HepG2 (cell line): ENCODE results near the gene MPZ. TPM values are rescaled to one million over a fixed set of nuclear protein-coding genes. Genes with fewer than 3 reads are reported as not detected.

Source experiments
- ARID3A ChIP-seq: IDR thresholded peaks from 2 replicates; pipeline ENCODE4 v1.6.1; 2012; ENCODE audit warnings: low read depth, low read length, improper control_type of control experiment
- EHMT2 ChIP-seq: fragments of 200-600 bp; sonication (generic); IDR thresholded peaks from 2 replicates; pipeline ENCODE4 v1.7.0; 2017; ENCODE audit warnings: antibody characterized with exemption, low read depth, low read length, borderline replicate concordance
- GABPB1 ChIP-seq: IDR thresholded peaks from 2 replicates; pipeline ENCODE4 v1.6.1; 2016; ENCODE audit warnings: mild to moderate bottlenecking, missing genetic modification reagents, moderate library complexity, missing compliant biosample characterization
- HOXA3 ChIP-seq: sonication (generic); formaldehyde crosslinking; IDR thresholded peaks from 2 replicates; pipeline ENCODE4 v1.5.0; 2020; ENCODE audit warnings: missing genetic modification reagents
- KAT2B ChIP-seq: fragments of 150-350 bp; IDR thresholded peaks from 2 replicates; pipeline ENCODE4 v1.6.1; 2014; ENCODE audit warnings: low read depth, low read length, borderline replicate concordance
- KLF13 ChIP-seq: sonication (generic); formaldehyde crosslinking; IDR thresholded peaks from 2 replicates; pipeline ENCODE4 v1.4.0; 2020; ENCODE audit warnings: mild to moderate bottlenecking, missing genetic modification reagents
- MAX ChIP-seq: IDR thresholded peaks from 2 replicates; pipeline ENCODE4 v1.6.1; 2012; ENCODE audit warnings: inconsistent platforms
- PHB2 ChIP-seq: fragments of 450-650 bp; IDR thresholded peaks from 2 replicates; pipeline ENCODE4 v1.6.1; 2018; ENCODE audit not compliant: partially characterized antibody
- RBAK ChIP-seq: sonication (generic); formaldehyde crosslinking; IDR thresholded peaks from 2 replicates; pipeline ENCODE4 v1.5.1; 2020; ENCODE audit warnings: mild to moderate bottlenecking, missing genetic modification reagents
- SAFB2 ChIP-seq: sonication (generic); formaldehyde crosslinking; IDR thresholded peaks from 2 replicates; pipeline ENCODE4 v1.5.1; 2020; ENCODE audit warnings: missing genetic modification reagents, low read depth, mild to moderate bottlenecking, borderline replicate concordance
- SMAD3 ChIP-seq: sonication (generic); formaldehyde crosslinking; IDR thresholded peaks from 2 replicates; pipeline ENCODE4 v1.4.0; 2020; ENCODE audit warnings: missing genetic modification reagents
- STAG1 ChIP-seq: sonication (generic); formaldehyde crosslinking; IDR thresholded peaks from 2 replicates; pipeline ENCODE4 v1.4.0; 2020; ENCODE audit warnings: missing genetic modification reagents
- ZBTB10 ChIP-seq: sonication (generic); formaldehyde crosslinking; IDR thresholded peaks from 2 replicates; pipeline ENCODE4 v1.4.0; 2020; ENCODE audit warnings: missing genetic modification reagents, borderline replicate concordance
- ZFP41 ChIP-seq: sonication (generic); formaldehyde crosslinking; IDR thresholded peaks from 2 replicates; pipeline ENCODE4 v1.4.0; 2020; ENCODE audit warnings: mild to moderate bottlenecking, missing genetic modification reagents, borderline replicate concordance
- ZNF17 ChIP-seq: sonication (generic); formaldehyde crosslinking; IDR thresholded peaks from 2 replicates; pipeline ENCODE4 v1.5.0; 2020; ENCODE audit warnings: mild to moderate bottlenecking, missing genetic modification reagents
- ZNF350 ChIP-seq: sonication (generic); formaldehyde crosslinking; IDR thresholded peaks from 2 replicates; pipeline ENCODE4 v1.4.0; 2020; ENCODE audit warnings: mild to moderate bottlenecking, low read depth, missing genetic modification reagents, borderline replicate concordance
- ZNF530 ChIP-seq: sonication (generic); formaldehyde crosslinking; IDR thresholded peaks from 2 replicates; pipeline ENCODE4 v1.5.0; 2020; ENCODE audit warnings: low read depth, mild to moderate bottlenecking, missing genetic modification reagents
- ZNF550 ChIP-seq: sonication (generic); formaldehyde crosslinking; IDR thresholded peaks from 2 replicates; pipeline ENCODE4 v1.4.0; 2020; ENCODE audit warnings: mild to moderate bottlenecking, missing genetic modification reagents, borderline replicate concordance
- ZNF577 ChIP-seq: sonication (generic); formaldehyde crosslinking; IDR thresholded peaks from 2 replicates; pipeline ENCODE4 v1.4.0; 2020; ENCODE audit warnings: mild to moderate bottlenecking, low read depth, missing genetic modification reagents, borderline replicate concordance
- ZNF747 ChIP-seq: sonication (generic); formaldehyde crosslinking; IDR thresholded peaks from 2 replicates; pipeline ENCODE4 v1.8.1; 2023; ENCODE audit warnings: missing genetic modification reagents, mild to moderate bottlenecking, borderline replicate concordance
- ZNF772 ChIP-seq: sonication (generic); formaldehyde crosslinking; IDR thresholded peaks from 2 replicates; pipeline ENCODE4 v1.5.0; 2020; ENCODE audit warnings: mild to moderate bottlenecking, missing genetic modification reagents
- ZSCAN25 ChIP-seq: sonication (generic); formaldehyde crosslinking; IDR thresholded peaks from 2 replicates; pipeline ENCODE4 v1.8.0; 2022; ENCODE audit warnings: mild to moderate bottlenecking, missing genetic modification reagents
- polyA plus RNA-seq, 8 experiments: library from polyadenylated mRNA; depleted of rRNA in 3 of 8; stranded (reverse) in 7 of 8; unstranded in 1 of 8; fragments of >200 nt; fragmentation: Illumina TruSeq in 4 of 8; extraction: Trizol in 4 of 8; gene quantifications; 2 replicates each; pipeline versions ENCODE4 v1.2.1 to v1.2.3, GENCODE V29; 2011 to 2016; ENCODE audit warnings: low read depth in 4 of 8, missing spikeins in 1 of 8, mixed read lengths in 1 of 8; ENCODE audit not compliant: insufficient read depth in 1 of 8
- total RNA-seq, 5 experiments: library from RNA; depleted of rRNA; stranded (reverse); fragments of >200 nt; fragmentation: Illumina TruSeq; extraction: Trizol; gene quantifications; 2 replicates each; pipeline ENCODE4 v1.2.3, GENCODE V29; 2016; ENCODE audit warnings: low read depth in 1 of 5
- TF ChIP-seq, protein P1 (sequence below): sonication (generic); formaldehyde crosslinking; IDR thresholded peaks from 2 replicates; pipeline ENCODE4 v1.4.0; 2020; ENCODE audit warnings: missing genetic modification reagents

MPZ gene
- total and polyA plus RNA-seq, 2 of the 13 experiments (the other 11 are each of a cell fraction or from before 2014, with no cell fraction given): 18.3 to 24.6 TPM

DNA sequence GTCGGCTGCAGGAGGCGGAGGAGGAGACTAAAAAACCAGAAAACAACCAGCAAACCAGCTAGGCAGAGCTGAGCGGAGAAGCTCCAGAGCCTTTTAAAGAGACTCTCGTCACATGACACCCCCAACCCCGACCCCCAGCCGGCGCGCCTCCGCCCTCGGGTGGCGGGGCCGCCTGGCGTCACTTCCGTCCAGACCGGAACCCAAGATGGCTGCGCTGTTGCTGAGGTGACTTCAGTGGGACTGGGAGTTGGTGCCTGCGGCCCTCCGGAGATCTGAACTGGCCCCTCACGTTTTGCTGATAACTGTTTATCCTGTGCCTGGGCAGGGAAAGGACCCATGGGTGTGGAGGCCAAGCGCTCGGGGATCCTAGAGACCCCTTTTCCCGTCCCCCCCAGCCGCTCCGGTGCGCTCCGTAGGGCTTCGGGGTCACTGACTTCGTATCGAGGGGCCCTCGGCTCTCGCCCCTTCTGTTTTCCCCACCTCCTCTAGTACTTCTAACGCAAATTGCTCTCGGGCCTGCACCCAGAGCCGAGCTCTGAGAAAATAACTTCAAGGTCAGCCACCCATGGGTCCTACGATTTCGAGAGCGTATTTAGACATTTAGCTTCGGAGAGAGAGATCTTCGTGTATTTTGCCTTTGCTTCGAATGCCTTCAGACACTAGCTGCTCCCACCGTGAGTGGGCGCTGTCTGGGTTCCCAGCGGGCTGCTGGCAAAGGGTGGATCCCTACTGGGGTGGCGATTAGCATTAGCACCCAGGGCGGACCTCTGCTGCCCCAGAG lies 4.6 kb upstream of the MPZ start, which contains the start of gene SDHC (continued):
- TF ChIP-seq GABPB1 (CRISPR knock-in tag) (peak; percentile 99), ZNF350 (CRISPR knock-in tag) (peak; percentile 91; the same call in 1 of the 2 replicates), RBAK (no peak), ZSCAN25 (CRISPR knock-in tag) (no peak), ZNF530 (CRISPR knock-in tag) (no peak), ZNF577 (CRISPR knock-in tag) (no peak), SAFB2 (no peak), ZNF772 (no peak), PHB2 (no peak), EHMT2 (no peak), HOXA3 (CRISPR knock-in tag) (peak; percentile 90), KLF13 (no peak), ZNF17 (no peak), SMAD3 (CRISPR knock-in tag) (peak; percentile 28; the same call in 1 of the 2 replicates), STAG1 (peak; percentile 18; the same call in 1 of the 2 replicates), MAX (0 out of 2 replicates have a peak, but pooled peaks have one; percentile 11), ARID3A (no peak), KAT2B (no peak), ZNF550 (CRISPR knock-in tag) (no peak; the same call in 1 of the 2 replicates), ZFP41 (CRISPR knock-in tag) (no peak), ZNF747 (CRISPR knock-in tag) (no peak), ZBTB10 (CRISPR knock-in tag) (no peak)
- TF ChIP-seq, protein P1, sequence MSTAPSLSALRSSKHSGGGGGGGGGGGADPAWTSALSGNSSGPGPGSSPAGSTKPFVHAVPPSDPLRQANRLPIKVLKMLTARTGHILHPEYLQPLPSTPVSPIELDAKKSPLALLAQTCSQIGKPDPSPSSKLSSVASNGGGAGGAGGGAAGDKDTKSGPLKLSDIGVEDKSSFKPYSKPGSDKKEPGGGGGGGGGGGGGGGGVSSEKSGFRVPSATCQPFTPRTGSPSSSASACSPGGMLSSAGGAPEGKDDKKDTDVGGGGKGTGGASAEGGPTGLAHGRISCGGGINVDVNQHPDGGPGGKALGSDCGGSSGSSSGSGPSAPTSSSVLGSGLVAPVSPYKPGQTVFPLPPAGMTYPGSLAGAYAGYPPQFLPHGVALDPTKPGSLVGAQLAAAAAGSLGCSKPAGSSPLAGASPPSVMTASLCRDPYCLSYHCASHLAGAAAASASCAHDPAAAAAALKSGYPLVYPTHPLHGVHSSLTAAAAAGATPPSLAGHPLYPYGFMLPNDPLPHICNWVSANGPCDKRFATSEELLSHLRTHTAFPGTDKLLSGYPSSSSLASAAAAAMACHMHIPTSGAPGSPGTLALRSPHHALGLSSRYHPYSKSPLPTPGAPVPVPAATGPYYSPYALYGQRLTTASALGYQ (CRISPR knock-in tag): peak; percentile 7; the same call in 1 of the 2 replicates
